ENCODE measurements around the gene FMNL2.

The FMNL2 gene

DNA sequence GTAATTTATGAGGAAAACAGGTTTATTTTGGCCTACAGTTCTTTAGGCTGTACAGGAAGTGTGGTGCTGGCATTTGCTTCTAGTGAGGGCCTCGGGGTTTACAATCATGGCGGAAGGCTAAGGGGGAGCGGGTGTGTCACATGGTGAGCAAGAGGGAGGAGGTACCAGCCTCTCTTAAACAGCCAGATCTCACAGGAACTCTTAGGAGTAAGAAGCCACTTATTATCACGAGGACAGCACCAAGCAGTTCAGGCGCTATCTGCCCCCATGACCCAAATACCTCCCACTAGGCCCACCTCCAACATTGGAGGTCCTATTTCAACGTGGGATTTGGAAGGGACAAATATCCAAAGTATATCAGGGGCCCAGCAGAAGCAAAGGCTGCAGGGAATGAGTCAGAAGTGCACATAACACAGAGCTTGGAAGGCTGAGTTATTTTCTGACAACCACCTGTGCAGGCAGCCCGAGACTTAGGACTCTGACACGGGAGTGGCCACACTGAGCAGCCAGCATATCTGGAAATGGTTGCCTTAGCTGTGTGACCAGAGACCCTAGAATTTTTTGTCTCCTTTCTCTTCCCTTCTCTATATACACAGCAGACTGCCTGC, 211.4 kb downstream of the FMNL2 start:
- Histone ChIP-seq H3K27ac (peak overlapping the region in 8 of 11 experiments; percentile 8 to 78 (median 62); a peak in 15 of 22 replicates), H3K4me1 (peaks cover 77 to 84% (median 83%) of the 10 kb centered on the region in 10 experiments), H3K9ac (peak overlapping the region in 4 of 11 experiments; percentile 2 to 50 (median 28); a peak in 6 of 22 replicates), H3K4me3 (no peak overlapping the region), H3K4me2 (peak overlapping the region; percentile 45 to 72 (median 64)), H3K36me3 (peaks cover 72 to 100% (median 94%) of the 10 kb centered on the region in 11 experiments), H4K20me1 (peaks cover 0 to 8% (median 0%) of the 10 kb centered on the region in 11 experiments; a peak in 2 of 22 replicates), H3K9me3 (replicated peaks in 1 of 11) (no peaks in the 10 kb centered on the region), H3K27me3 (no peaks in the 10 kb centered on the region)
- TF ChIP-seq Cebpa-rat (IDR thresholded peaks at IDR 0.05): no peak

- Histone ChIP-seq H3K4me2 (peak overlapping the region in 9 of 11 experiments; percentile 45 to 65 (median 62); a peak in 14 of 22 replicates), H3K27me3 (no peaks in the 10 kb centered on the region), H3K9ac (peak overlapping the region in 2 of 11 experiments; percentile 28 to 30; a peak in 1 of 22 replicates), H3K4me3 (no peak overlapping the region), H3K36me3 (peaks cover 65 to 92% (median 84%) of the 10 kb centered on the region in 11 experiments), H3K9me3 (replicated peaks in 1 of 11) (no peaks in the 10 kb centered on the region), H3K27ac (peak overlapping the region in 8 of 11 experiments; percentile 8 to 78 (median 62); a peak in 13 of 22 replicates), H3K4me1 (peaks cover 60 to 79% (median 71%) of the 10 kb centered on the region in 10 experiments), H4K20me1 (peaks cover 0 to 8% (median 0%) of the 10 kb centered on the region in 11 experiments; a peak in 1 of 22 replicates)
- no peak for TF ChIP-seq Cebpa-rat (IDR thresholded peaks at IDR 0.05)
Observed at GRCh38 chr2:152548111-152548875, 213.3 kb downstream of the FMNL2 start.

GRCh38 chr2:152548996-152549395, 214.0 kb downstream of the FMNL2 start:
- peak overlapping the region in 8 of 11 experiments; percentile 0 to 65 (median 61); a peak in 11 of 22 replicates for H3K4me2 ChIP-seq
- peaks cover 58 to 89% (median 80%) of the 10 kb centered on the region in 11 experiments for H3K36me3 ChIP-seq
- H3K27ac ChIP-seq: peak overlapping the region in 4 of 11 experiments; percentile 3 to 78 (median 70); a peak in 5 of 22 replicates
- H3K4me3 ChIP-seq: no peak overlapping the region
- H3K27me3 ChIP-seq: no peaks in the 10 kb centered on the region
- no peak for TF ChIP-seq Cebpa-rat (IDR thresholded peaks at IDR 0.05)
- no peaks in the 10 kb centered on the region for H3K9me3 ChIP-seq (replicated peaks in 1 of 11)
- H4K20me1 ChIP-seq: peaks cover 0 to 8% (median 0%) of the 10 kb centered on the region in 11 experiments; a peak in 1 of 22 replicates
- no peak overlapping the region for H3K9ac ChIP-seq
- H3K4me1 ChIP-seq: peaks cover 56 to 73% (median 65%) of the 10 kb centered on the region in 10 experiments

- H3K36me3 ChIP-seq: peaks cover 54 to 89% (median 80%) of the 10 kb centered on the region in 11 experiments
- H3K27ac ChIP-seq: peak overlapping the region in 3 of 11 experiments; percentile 3 to 72 (median 69); a peak in 2 of 22 replicates
- peaks cover 0 to 8% (median 0%) of the 10 kb centered on the region in 11 experiments; a peak in 1 of 22 replicates for H4K20me1 ChIP-seq
- no peak overlapping the region for H3K9ac ChIP-seq
- no peak overlapping the region for H3K4me3 ChIP-seq
- H3K27me3 ChIP-seq: no peaks in the 10 kb centered on the region
- no peak for TF ChIP-seq Cebpa-rat (IDR thresholded peaks at IDR 0.05)
- no peaks in the 10 kb centered on the region for H3K9me3 ChIP-seq (replicated peaks in 1 of 11)
- H3K4me2 ChIP-seq: peak overlapping the region in 8 of 11 experiments; percentile 0 to 65 (median 61); a peak in 12 of 22 replicates
- peaks cover 52 to 71% (median 61%) of the 10 kb centered on the region in 10 experiments for H3K4me1 ChIP-seq
Observed at GRCh38 chr2:152549423-152549822, 214.4 kb downstream of the FMNL2 start.

DNA sequence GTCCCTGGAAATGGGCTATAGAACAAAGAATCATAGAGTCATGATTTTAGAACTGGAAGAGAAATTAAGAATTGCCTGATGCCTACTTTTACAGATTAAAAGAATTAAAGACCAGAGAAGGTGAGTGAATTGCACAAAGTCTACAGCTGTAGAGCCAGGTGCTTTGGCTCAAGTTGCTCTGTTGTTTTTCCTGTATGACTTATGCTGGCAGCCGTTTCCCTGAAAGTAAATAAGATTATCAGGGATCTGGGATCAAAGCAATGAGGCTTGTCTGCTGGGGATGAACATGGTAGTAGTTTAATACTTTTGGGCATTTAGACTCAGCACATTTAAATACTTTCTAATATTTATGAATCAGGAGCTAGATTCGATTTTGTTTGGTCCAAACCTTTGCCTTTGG, 215.4 kb downstream of the FMNL2 start:
- no peak overlapping the region for H3K4me2 ChIP-seq
- no peaks in the 10 kb centered on the region for H3K27me3 ChIP-seq
- no peaks in the 10 kb centered on the region for H3K9me3 ChIP-seq (replicated peaks in 1 of 11)
- no peak overlapping the region for H3K27ac ChIP-seq
- H3K4me3 ChIP-seq: no peak overlapping the region
- no peak overlapping the region for H3K9ac ChIP-seq
- H4K20me1 ChIP-seq: peaks cover 0 to 12% (median 0%) of the 10 kb centered on the region in 11 experiments; a peak in 1 of 22 replicates
- no peak for TF ChIP-seq Cebpa-rat (IDR thresholded peaks at IDR 0.05)
- H3K36me3 ChIP-seq: peaks cover 52 to 89% (median 80%) of the 10 kb centered on the region in 11 experiments
- H3K4me1 ChIP-seq: peaks cover 43 to 71% (median 61%) of the 10 kb centered on the region in 10 experiments

DNA sequence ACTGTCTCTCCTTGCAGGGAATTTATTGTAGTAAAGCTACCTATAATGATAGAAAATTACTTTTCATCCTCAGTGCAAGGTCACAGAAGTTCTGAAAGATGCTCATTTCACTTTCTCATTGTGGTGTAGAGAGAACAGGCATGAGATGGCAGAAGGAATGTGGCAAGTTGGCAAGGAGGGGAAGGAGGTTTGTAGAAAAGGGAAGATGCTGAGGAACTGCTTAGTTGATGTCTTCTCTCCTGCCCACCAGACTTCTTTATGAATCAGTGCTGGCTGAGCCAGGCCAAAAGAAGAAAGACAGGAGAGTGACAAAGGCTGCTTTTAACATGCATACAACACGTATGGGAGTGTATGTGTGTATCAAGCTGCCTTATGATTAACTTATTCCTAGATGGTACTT, 217.9 kb downstream of the FMNL2 start:
- Histone ChIP-seq H3K27me3 (no peaks in the 10 kb centered on the region), H3K9me3 (replicated peaks in 1 of 11) (no peaks in the 10 kb centered on the region), H4K20me1 (peaks cover 0 to 12% (median 0%) of the 10 kb centered on the region in 11 experiments; a peak in 2 of 22 replicates), H3K4me1 (peaks cover 28 to 63% (median 47%) of the 10 kb centered on the region in 10 experiments), H3K4me3 (no peak overlapping the region), H3K36me3 (peaks cover 43 to 89% (median 73%) of the 10 kb centered on the region in 11 experiments), H3K27ac (peak overlapping the region in 7 of 11 experiments; percentile 1 to 50 (median 25); a peak in 11 of 22 replicates), H3K4me2 (peak overlapping the region in 5 of 11 experiments; percentile 29 to 43 (median 33); a peak in 9 of 22 replicates), H3K9ac (no peak overlapping the region)
- TF ChIP-seq Cebpa-rat (IDR thresholded peaks at IDR 0.05): no peak

DNA sequence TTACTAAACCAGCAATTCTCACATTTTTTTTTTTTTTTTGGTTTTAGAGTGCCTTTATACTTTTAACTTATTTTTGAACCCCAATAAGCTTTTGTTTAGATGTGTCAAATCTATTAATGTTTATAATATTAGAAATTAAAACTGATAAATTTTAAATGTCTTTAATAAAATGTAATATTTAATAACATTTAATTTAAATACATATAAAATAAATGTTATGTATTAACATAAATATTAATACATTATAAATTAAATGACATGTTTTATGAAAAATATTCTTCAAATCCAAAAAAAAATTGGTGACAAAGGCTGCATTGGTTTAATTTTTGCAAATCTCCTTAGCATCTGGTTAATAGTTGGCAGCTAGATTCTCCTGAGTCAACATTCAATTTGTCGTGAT, 218.5 kb downstream of the FMNL2 start:
- H3K4me1 ChIP-seq: peaks cover 21 to 56% (median 41%) of the 10 kb centered on the region in 10 experiments
- peak overlapping the region in 2 of 11 experiments; percentile 29 to 42; a peak in 2 of 22 replicates for H3K4me2 ChIP-seq
- H3K27me3 ChIP-seq: no peaks in the 10 kb centered on the region
- no peak overlapping the region for H3K4me3 ChIP-seq
- H3K9ac ChIP-seq: no peak overlapping the region
- peaks cover 0 to 5% (median 0%) of the 10 kb centered on the region in 11 experiments; a peak in 2 of 22 replicates for H4K20me1 ChIP-seq
- H3K36me3 ChIP-seq: peaks cover 42 to 89% (median 73%) of the 10 kb centered on the region in 11 experiments
- H3K27ac ChIP-seq: no peak overlapping the region
- H3K9me3 ChIP-seq (replicated peaks in 1 of 11): no peaks in the 10 kb centered on the region
- TF ChIP-seq Cebpa-rat (IDR thresholded peaks at IDR 0.05): no peak

- no peaks in the 10 kb centered on the region for H3K9me3 ChIP-seq (replicated peaks in 1 of 11)
- no peak for TF ChIP-seq Cebpa-rat (IDR thresholded peaks at IDR 0.05)
Observed at GRCh38 chr2:152555048-152555447, 220.1 kb downstream of the FMNL2 start.

More at GRCh38 chr2:152555048-152555447, 220.1 kb downstream of the FMNL2 start:
- H3K4me2 ChIP-seq: peak overlapping the region in 3 of 11 experiments; percentile 0 to 13 (median 2); a peak in 5 of 22 replicates
- H3K4me1 ChIP-seq: peaks cover 8 to 46% (median 29%) of the 10 kb centered on the region in 10 experiments; a peak in 16 of 20 replicates
- H4K20me1 ChIP-seq: peaks cover 0 to 4% (median 0%) of the 10 kb centered on the region in 11 experiments; a peak in 2 of 22 replicates
- peaks cover 48 to 89% (median 74%) of the 10 kb centered on the region in 11 experiments for H3K36me3 ChIP-seq
- peak overlapping the region in 5 of 11 experiments; percentile 5 to 46 (median 34); a peak in 5 of 22 replicates for H3K27ac ChIP-seq
- H3K27me3 ChIP-seq: no peaks in the 10 kb centered on the region
- H3K9ac ChIP-seq: no peak overlapping the region
- no peak overlapping the region for H3K4me3 ChIP-seq
